ENCODE data around the gene BORA.
A peak's percentile ranks its signal among the peaks of the same experiment; 100 is the strongest.
"Not testable (repeated sequence)": the region's sequence is repeated elsewhere in the genome, so short reads cannot be mapped to it uniquely, and the experiment has no call there.

The BORA gene

DNA sequence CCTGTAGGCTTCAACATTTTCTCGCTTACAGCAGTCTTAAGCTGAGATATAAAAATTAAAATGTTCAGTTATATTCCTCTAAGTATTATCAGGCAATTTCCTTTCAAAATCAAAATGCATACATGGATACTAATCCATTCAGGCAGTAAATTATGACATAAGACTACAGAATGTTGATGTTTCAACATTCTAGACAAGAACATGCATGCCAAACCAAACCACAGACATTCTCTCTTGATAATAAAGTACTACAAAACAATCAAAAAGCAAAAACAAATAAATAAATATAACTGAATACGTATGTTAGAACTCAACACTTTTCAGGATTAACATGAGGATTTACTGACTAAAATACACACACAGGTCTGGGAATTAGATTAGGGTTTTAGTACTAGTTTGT is 46.3 kb downstream of the BORA start:
- no peak for DNase-seq

DNA sequence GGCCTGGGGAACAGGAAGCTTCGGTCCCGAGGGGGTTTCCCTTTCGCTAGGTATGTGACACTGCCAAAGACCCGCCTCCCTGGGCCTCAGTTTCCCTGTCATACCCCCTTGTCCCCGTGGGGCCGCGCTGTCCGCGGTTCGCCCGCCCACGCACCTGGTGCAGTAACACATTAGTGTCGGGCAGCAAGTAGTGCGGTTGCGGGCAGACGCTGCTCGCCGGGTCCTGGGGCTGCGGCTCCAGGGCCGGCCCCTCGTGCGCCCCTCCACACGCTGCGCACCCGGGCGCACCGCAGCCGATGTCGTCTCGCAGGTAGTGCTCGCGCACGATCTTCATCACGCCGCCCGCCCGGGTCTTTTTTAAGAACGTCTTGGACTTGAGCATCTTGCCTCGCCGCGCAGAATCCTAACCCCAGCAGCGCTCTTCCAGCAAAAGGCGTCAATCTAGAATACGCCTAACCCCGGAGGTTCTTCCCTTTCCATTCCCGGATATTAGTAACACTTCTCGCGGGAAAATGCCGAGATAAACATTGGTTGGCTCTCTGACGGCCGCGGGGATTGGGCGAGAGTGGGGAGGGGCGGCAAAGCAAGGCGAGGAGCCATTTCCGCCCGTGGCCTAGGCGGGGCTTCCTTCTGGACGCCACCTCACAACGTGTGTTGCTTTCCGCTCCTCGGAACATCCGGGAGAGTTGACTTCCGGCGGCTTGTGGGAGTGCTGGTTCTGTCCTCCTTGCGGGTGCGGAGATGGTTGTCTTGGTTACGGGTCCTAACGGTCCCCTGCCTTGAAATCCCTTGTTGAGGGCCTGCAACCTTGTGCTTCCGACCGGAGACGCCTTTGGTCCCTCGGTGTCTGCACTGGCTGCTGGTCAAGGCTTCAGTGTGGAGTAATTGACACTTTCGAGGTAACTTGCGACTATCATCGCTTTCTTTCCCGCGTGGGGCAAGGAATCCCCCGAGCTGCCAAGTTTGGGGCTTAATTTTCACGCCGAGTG is 54.0 kb downstream of the BORA start, which contains the start of the genes DIS3 and PIBF1:
TSS of gene DIS3 (minus strand) at position 450 of the 989 bp plus-strand sequence. CDS start at position 382, 68 bp downstream.
TSS of gene PIBF1 (plus strand) at position 683 of the 989 bp plus-strand sequence. CDS start 1,337 bp downstream, outside the sequence.
- peak; percentile 97 for DNase-seq

DNA sequence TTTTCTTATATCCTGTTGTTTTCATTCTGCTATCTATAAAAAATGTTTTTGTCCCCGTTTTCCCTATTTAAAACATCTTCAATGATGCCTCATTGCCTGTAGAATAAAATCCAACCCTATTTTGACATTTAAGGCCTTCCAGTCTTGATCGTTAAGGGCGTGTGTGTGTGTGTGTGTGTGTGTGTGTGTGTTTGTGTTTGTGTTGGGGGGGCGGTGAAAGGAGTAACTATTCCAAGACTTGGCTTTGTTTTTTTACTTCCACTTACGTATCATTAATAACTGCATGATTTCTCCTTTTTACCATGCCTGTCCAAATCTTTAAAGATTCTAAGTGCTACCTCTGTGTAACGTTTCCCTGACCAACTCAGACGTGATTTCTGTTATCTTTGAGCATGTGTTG is 55.0 kb downstream of the BORA start:
- no peak for DNase-seq

DNA sequence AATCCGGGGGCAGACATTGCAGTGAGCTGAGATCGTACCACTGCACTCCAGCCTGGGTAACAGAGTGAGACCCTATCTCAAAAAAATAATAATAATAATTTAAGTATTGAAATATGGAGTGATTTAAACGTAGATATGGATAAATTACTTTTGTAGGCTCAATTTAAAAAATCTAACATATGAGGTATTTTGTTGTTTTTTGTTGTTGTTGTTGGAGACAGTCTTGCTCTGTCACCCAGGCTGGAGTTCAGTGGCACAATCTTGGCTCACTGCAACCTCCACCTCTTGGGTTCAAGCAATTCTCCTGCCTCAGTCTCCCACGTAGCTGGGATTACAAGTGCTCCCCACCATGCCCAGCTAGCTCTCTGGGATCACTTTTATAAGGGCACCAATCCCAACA is 57.0 kb downstream of the BORA start:
- not testable (repeated sequence) for DNase-seq

DNA sequence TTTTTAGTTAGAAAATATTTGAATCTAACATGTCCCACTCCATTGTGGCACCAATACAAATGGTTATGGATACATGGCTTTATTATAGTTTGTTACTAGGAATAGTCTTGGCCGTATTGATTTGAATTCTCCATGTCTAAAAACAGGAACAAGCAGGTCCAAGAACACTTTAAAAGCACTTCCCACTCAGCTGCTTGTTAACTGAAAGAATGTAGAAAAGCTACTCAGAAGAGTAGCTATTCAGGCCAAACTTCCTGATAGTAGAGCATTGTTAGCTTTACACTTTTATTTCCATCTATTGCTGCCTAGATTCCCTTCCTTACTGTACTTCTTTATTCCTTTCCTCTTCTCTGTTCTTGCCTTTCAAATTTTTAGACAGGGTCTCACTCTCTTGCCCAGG is 61.1 kb downstream of the BORA start:
- DNase-seq, result no peak

DNA sequence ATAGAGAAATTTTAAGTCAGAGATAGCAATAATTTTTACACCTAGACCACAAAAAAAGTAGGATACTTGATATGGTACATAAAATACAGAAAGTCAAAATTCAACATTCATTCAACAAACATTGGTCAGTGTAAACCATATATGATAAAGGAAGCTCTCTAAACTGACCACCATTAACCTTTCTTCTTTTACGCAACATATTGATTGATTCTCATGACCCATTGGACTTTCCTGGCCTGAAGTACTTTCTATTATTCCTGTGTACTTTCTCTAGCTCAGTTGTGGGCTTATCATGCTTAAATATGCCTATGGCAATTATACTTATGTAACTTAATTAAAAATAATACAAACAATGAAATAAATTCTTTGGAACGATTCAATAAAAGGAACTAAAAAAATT is 64.9 kb downstream of the BORA start:
- DNase-seq, result no peak

DNA sequence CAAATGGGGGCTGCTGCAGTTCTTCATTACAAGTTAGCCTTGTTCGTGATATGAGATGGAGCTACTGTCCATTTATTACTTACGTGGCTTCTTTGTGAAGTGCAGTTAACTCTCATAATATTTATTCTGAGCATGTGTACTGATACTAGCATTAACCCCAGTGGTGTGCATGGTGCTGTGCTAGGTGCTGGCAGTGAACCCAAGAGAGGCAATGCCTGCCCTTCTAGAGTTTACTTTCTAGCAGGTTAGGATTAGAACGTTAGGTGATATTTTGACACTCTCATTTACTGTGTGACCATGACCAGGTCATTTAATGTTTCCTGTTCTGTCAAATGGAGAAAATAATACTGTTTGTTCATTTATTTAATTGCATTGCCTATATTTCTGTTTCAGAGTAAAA is 71.1 kb downstream of the BORA start:
- no peak for DNase-seq

DNA sequence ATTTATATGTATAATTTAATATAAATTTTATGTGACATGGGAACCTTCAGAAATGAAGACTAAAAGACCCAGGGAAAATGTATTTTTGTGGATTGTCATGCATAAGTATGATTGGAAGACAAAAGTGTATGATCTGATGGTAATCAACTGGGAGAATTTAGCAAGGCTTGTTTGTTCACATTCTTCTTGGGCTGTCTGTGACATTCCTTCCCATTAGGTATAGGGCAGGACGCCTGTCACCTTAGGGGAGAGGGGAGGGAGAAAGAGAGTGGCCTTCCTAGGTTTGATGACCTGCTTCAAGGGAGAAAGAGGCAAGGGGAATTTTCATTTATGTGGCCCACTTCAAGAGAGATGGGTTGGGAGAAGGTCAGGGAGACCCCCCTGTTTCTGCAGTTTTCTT is 76.6 kb downstream of the BORA start:
- DNase-seq, result no peak

Data from NCI-H1694 treated with DMSO at 0.1 percent for 48 hours (cell line).